Measurements from ENCODE around the gene TUT7. TPM values are rescaled to one million over a fixed set of nuclear protein-coding genes. Genes with fewer than 3 reads are reported as not detected.

Gene TUT7
- polyA plus RNA-seq, 1 donor from 2014 or later = 26.2 TPM

Other genes with a start within 250 kb of the TUT7 start
- 0.14 TPM for gene C9orf153, start 94.8 kb downstream of the TUT7 start, polyA plus RNA-seq
- 27.5 TPM for gene ISCA1, start 71.9 kb downstream of the TUT7 start, polyA plus RNA-seq

Data from IgD-negative memory B cell (primary cell).